Cardiac fibroblast (primary cell): ENCODE results near the gene CYP26C1.

Source experiments
- DNase-seq, 2 donors: peaks; one replicate each; pipeline versions ENCODE4 v3.0.0 to v3.0.0-alpha.2; 2010; ENCODE audit warnings: low read depth in 2 of 2
- H3K4me3 ChIP-seq, 2 donors: replicated peaks in 1 of 2; 1 replicate in 1 of 2; 2 replicates in 1 of 2; pipeline ENCODE4 v1.5.1; 2011; ENCODE audit warnings: low read depth in 2 of 2, low read length in 2 of 2, mild to moderate bottlenecking in 2 of 2, moderate library complexity in 1 of 2
- TF ChIP-seq, protein P1 (sequence below): IDR thresholded peaks from one replicate; pipeline ENCODE4 v1.5.1; 2011; ENCODE audit warnings: low read depth, mild to moderate bottlenecking, low read length, inconsistent platforms

Gene CYP26C1

DNA sequence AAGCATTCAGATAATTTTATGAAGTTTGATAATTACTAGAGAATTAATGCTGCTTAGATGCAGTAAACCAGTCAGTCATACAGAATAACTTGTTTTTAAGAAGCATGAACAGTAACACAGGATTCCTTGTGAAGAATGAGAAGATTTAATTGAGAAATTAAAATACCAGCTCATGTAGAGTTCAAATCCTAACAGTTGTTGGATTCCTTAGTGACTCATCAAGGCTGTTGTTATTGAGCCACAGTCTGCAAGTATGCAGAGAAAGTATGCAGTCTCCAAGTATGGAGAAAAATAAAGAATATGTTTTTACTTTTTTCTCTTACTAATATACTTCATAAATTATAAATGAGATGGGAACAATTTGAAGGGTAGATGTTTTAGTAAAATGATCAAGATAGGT is 30.2 kb upstream of the CYP26C1 start:
- peak; percentile 75 to 81 for DNase-seq
- no peak overlapping the region for H3K4me3 ChIP-seq
- TF ChIP-seq, protein P1, sequence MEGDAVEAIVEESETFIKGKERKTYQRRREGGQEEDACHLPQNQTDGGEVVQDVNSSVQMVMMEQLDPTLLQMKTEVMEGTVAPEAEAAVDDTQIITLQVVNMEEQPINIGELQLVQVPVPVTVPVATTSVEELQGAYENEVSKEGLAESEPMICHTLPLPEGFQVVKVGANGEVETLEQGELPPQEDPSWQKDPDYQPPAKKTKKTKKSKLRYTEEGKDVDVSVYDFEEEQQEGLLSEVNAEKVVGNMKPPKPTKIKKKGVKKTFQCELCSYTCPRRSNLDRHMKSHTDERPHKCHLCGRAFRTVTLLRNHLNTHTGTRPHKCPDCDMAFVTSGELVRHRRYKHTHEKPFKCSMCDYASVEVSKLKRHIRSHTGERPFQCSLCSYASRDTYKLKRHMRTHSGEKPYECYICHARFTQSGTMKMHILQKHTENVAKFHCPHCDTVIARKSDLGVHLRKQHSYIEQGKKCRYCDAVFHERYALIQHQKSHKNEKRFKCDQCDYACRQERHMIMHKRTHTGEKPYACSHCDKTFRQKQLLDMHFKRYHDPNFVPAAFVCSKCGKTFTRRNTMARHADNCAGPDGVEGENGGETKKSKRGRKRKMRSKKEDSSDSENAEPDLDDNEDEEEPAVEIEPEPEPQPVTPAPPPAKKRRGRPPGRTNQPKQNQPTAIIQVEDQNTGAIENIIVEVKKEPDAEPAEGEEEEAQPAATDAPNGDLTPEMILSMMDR, result no peak

DNA sequence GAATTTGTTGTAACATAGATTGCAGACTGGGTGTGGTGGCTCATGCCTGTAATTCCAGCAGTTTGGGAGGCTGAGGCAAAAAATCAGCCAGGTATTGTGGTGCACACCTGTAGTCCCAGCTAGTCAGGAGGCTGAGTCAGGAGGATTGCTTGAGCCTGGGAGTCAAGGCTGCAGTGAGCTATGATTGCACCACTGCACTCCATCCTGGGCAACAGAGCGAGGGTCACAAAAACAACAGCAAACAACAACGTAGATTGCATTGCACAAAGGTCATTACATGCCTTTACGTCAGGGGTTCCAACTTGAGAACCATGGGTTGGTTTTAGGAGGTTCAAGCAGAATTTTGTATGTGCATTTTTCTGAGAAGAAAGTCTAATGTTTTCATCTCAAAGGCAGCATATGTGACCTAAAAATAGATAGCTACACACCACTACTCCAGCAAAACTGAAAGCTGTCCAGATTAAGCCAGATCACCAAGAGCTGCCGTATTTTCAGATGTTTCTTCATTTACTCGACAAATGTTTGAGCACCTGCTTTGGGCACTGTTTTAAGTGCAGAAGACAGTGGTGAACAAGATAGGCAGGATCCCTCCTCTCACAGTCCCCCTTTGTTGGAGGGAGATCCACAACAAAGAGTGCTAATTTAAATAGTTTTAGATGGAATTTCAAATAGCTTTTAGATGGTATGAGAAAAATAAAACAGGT is 28.3 kb upstream of the CYP26C1 start:
- no peak for DNase-seq
- TF ChIP-seq, protein P1, result no peak
- no peak overlapping the region for H3K4me3 ChIP-seq

DNA sequence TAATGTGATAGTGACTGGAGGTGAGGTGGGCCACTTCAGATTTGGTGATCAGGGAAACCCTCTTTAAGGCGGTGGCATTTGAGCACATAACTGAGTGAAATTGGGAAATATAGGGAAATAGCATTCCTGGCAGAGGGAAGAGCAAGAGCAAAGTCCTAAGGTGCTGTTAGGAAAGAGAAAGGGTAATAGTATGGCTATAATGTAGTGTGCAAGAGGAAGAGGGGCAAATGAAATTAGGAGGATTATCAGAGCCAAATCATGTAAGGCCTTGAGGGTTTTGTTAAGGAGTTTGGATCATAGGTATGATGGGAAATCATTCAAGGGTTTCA is 27.8 kb upstream of the CYP26C1 start:
- no peak overlapping the region for H3K4me3 ChIP-seq
- TF ChIP-seq, protein P1, result no peak
- DNase-seq, result no peak

DNA sequence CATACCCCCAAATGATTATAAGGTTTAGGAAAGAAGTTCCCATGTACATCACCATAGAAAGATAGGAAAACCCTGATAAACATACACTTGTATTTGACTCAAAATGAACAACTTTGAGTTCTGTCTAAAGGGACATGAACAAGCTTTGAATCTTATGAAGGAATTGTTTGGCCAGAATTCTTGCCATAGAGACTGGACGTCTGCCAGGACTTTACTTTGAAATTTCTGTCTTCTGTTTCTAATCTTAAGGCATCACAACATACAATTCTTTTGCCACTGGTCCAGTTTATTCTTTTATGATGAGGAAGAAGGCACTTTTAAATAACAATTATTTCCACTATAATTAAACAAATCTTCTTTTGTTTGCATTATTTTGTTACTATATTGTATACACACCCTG is 26.2 kb upstream of the CYP26C1 start:
- H3K4me3 ChIP-seq, result no peak overlapping the region
- TF ChIP-seq, protein P1, result no peak
- DNase-seq, result peak; percentile 13 to 46

DNA sequence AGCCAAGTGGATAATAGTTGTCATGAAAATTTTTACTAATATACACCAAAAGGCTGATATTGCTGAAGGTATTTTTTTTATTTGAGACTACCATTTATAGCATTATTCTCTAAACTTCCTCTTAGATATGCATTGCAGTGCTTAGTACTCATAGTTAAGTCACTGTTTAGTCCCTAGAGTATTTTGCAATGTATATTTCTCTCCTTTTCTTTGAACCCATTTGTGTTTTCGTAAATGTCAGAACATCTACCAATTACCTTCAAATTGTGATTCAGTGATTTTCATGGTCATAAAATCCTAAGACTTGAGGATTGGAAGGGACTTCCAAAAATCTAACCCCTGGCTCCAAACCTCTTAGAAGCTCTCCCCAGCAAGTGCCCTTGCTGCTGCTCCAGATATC is 21.5 kb upstream of the CYP26C1 start:
- DNase-seq, result peak in 1 of 2 donors; percentile 70

DNA sequence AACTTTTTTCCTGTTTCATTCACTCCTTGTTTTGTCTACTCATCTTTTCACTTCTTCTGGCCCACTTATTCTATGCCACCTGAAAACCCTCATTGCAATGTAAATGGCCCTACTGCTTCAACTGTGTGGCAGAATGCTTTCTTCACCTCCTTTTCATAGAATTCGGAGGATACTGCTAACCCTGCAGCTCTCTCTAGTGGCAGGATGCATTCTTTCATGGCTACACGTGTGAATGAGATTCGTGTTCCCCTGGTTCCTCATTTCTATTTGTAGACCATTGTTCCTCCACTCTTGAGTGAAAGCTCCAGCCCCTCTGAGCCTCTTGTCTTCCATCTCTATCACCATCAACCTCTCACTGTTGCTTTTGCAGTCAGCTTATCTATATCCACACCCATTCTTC is 20.9 kb upstream of the CYP26C1 start:
- DNase-seq, result peak; percentile 64 to 74
- TF ChIP-seq, protein P1, result peak; percentile 61

More for the DNA sequence above, 21.5 kb upstream of the CYP26C1 start:
- no peak overlapping the region for H3K4me3 ChIP-seq
- TF ChIP-seq, protein P1, result no peak

DNA sequence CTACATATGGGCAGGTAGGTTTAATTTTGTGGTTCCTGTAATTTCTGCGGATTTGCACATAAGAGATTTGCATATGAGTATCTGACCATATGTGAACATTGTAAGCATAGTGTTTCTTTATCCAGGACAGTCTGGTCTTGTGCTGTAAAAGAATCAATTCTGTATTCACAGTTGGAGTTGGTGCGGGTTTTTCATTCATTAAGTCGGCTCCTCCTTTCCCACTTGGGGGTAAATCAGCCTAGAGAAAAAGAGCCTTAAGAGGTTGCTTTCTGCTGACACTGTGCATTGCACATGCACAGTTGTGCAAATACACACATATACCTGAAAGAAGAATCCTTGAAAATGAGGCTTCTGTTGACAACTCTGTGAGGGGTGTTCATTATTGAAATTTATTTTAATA is 6.1 kb upstream of the CYP26C1 start:
- H3K4me3 ChIP-seq, result no peak overlapping the region
- TF ChIP-seq, protein P1, result no peak
- no peak for DNase-seq

More for the DNA sequence above, 20.9 kb upstream of the CYP26C1 start:
- no peak overlapping the region for H3K4me3 ChIP-seq
